Vagina (tissue), 2 donors: ENCODE results near the gene TRIM34. TPM values are rescaled to one million over a fixed set of nuclear protein-coding genes. Genes with fewer than 3 reads are reported as not detected.
"Not testable (repeated sequence)": the region's sequence is repeated elsewhere in the genome, so short reads cannot be mapped to it uniquely, and the experiment has no call there.

Source experiments
- DNase-seq, 2 donors: peaks; one replicate each; pipeline ENCODE4 v3.0.0-alpha.2; 2017; ENCODE audit errors: extremely low spot score in 2 of 2
- H3K27ac ChIP-seq: fragments of 200-600 bp; sonication (generic); one replicate; pipeline ENCODE4 v1.5.1; 2019
- H3K27me3 ChIP-seq: fragments of 200-600 bp; sonication (generic); one replicate; pipeline ENCODE4 v1.5.1; 2019
- H3K36me3 ChIP-seq, 2 donors: fragments of 200-600 bp; sonication (generic); one replicate each; pipeline ENCODE4 v1.5.1; 2017 to 2019
- H3K4me1 ChIP-seq: fragments of 200-600 bp; sonication (generic); one replicate; pipeline ENCODE4 v1.5.1; 2019
- H3K4me3 ChIP-seq, 2 donors: fragments of 200-600 bp; sonication (generic); 1 replicate in 1 of 2; 2 replicates in 1 of 2; pipeline ENCODE4 v1.5.1; 2016 to 2019
- H3K9me3 ChIP-seq: fragments of 200-600 bp; sonication (generic); one replicate; pipeline ENCODE4 v1.5.1; 2019
- CTCF ChIP-seq, 3 experiments: fragments of 450-650 bp in 2 of 3; fragments of 200-600 bp in 1 of 3; sonication (generic) in 1 of 3; IDR thresholded peaks; one replicate each; pipeline ENCODE4 v1.5.1; 2017 to 2019; ENCODE audit warnings: antibody characterized with exemption in 3 of 3, mild to moderate bottlenecking in 2 of 3, moderate library complexity in 2 of 3
- POLR2A ChIP-seq, 2 donors: fragments of 450-650 bp; IDR thresholded peaks; one replicate each; pipeline ENCODE4 v1.6.1; 2017; ENCODE audit warnings: antibody characterized with exemption in 2 of 2, mild to moderate bottlenecking in 2 of 2, moderate library complexity in 2 of 2
- POLR2AphosphoS5 ChIP-seq, 2 donors: sonication (generic); formaldehyde crosslinking; IDR thresholded peaks; one replicate each; pipeline ENCODE4 v1.9.0; 2017; ENCODE audit warnings: antibody characterized with exemption in 2 of 2, mild to moderate bottlenecking in 2 of 2, low read depth in 1 of 2; ENCODE audit not compliant: insufficient read depth in 1 of 2
- intact Hi-C: fragments of 100-400 bp; cut with DNase I; formaldehyde crosslinking; loops from one replicate; pipeline ENCODE4 v1.15.1; 2023
- total RNA-seq: library from RNA; depleted of rRNA; stranded (reverse); fragments of >200 nt; gene quantifications from one replicate; pipeline ENCODE4 v1.2.3, GENCODE V29; 2016

TRIM34 gene
- total RNA-seq, 1 donor from 2014 or later = 6.9 TPM

- intact Hi-C loops = no loop called here
- Histone ChIP-seq H3K27me3 (no peaks in the 10 kb centered on the region), H3K4me3 (no peak overlapping the region), H3K4me1 (no peaks in the 10 kb centered on the region), H3K36me3 (peaks cover 0 to 19% of the 10 kb centered on the region in 2 donors), H3K9me3 (no peaks in the 10 kb centered on the region), H3K27ac (no peak overlapping the region)
- DNase-seq = no peak
- TF ChIP-seq CTCF (IDR thresholded peaks at IDR 0.05) (no peak), POLR2A (IDR thresholded peaks at IDR 0.05) (no peak), POLR2AphosphoS5 (IDR thresholded peaks at IDR 0.05; ENCODE audit: insufficient read depth in 1 of 2, low read depth in 1 of 2) (no peak)
Observed at GRCh38 chr11:5671831-5672230, 47.0 kb downstream of the TRIM34 start.

- Histone ChIP-seq H3K4me3 (no peak overlapping the region), H3K27ac (no peak overlapping the region), H3K36me3 (peaks cover 0 to 25% of the 10 kb centered on the region in 2 donors), H3K27me3 (no peaks in the 10 kb centered on the region), H3K4me1 (no peaks in the 10 kb centered on the region), H3K9me3 (no peaks in the 10 kb centered on the region)
- intact Hi-C loops = no loop called here
- no peak for DNase-seq
- TF ChIP-seq POLR2A (IDR thresholded peaks at IDR 0.05) (no peak), CTCF (IDR thresholded peaks at IDR 0.05) (no peak), POLR2AphosphoS5 (IDR thresholded peaks at IDR 0.05; ENCODE audit: insufficient read depth in 1 of 2, low read depth in 1 of 2) (no peak)
Observed at GRCh38 chr11:5674391-5674790, 49.6 kb downstream of the TRIM34 start.

DNA sequence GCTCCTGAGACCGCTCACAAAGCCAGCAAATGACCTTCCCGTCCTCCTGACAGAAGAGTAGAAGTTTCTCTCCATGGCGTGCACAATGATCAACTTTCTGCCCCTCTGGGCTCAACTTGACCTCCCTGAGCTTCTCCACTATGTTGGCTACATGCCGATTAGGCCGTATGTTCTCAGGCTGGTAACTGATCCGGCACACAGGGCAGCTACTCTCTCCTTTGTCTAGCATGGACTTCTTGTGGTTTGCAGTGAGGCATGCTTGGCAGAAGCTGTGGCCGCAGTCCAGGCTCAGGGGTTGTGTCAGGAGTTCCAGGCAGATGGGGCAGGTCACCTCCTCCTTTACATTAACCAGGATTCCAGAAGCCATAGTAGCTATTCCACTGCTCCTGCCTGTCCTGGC lies 55.0 kb downstream of the TRIM34 start:
- Histone ChIP-seq H3K4me3 (no peak overlapping the region), H3K27ac (no peak overlapping the region), H3K27me3 (no peaks in the 10 kb centered on the region), H3K36me3 (peaks cover 0 to 30% of the 10 kb centered on the region in 2 donors), H3K9me3 (no peaks in the 10 kb centered on the region), H3K4me1 (peaks cover 18% of the 10 kb centered on the region)
- TF ChIP-seq POLR2AphosphoS5 (IDR thresholded peaks at IDR 0.05; ENCODE audit: insufficient read depth in 1 of 2, low read depth in 1 of 2) (no peak), POLR2A (IDR thresholded peaks at IDR 0.05) (no peak), CTCF (IDR thresholded peaks at IDR 0.05) (no peak)
- no peak for DNase-seq
- intact Hi-C loops = no loop called here

- H3K27me3 ChIP-seq, DNase-seq, H3K27ac ChIP-seq, intact Hi-C loops, H3K4me3 ChIP-seq, H3K9me3 ChIP-seq: not testable (repeated sequence)
- Histone ChIP-seq H3K36me3 (peaks cover 0 to 23% of the 10 kb centered on the region in 2 donors), H3K4me1 (peaks cover 18% of the 10 kb centered on the region)
Observed at GRCh38 chr11:5682890-5683441, 58.2 kb downstream of the TRIM34 start.

DNA sequence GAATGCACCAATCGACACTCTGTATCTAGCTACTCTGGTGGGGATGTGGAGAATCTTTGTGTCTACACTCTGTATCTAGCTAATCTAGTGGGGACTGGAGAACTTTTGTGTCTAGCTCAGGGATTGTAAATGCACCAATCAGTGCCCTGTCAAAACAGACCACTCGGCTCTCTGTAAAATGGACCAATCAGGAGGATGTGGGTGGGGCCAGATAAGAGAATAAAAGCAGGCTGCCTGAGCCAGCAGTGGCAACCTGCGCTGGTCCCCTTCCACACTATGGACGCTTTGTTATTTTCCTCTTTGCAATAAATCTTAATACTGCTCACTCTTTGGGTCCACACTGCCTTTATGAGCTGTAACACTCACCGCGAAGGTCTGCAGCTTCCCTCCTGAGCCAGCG lies 58.8 kb downstream of the TRIM34 start:
- Histone ChIP-seq H3K4me3 (peak overlapping the region; percentile 49 to 53), H3K4me1 (peaks cover 20% of the 10 kb centered on the region), H3K27ac (peak overlapping the region; percentile 97), H3K36me3 (peaks cover 0 to 17% of the 10 kb centered on the region in 2 donors)
- H3K9me3 ChIP-seq, H3K27me3 ChIP-seq, DNase-seq, intact Hi-C loops: not testable (repeated sequence)

GRCh38 chr11:5684036-5684645 lies 59.3 kb downstream of the TRIM34 start:
- Histone ChIP-seq H3K27me3 (no peaks in the 10 kb centered on the region), H3K4me1 (peaks cover 26% of the 10 kb centered on the region), H3K4me3 (peak overlapping the region; percentile 49 to 53), H3K9me3 (no peaks in the 10 kb centered on the region), H3K36me3 (peaks cover 0 to 12% of the 10 kb centered on the region in 2 donors), H3K27ac (peak overlapping the region; percentile 97)
- TF ChIP-seq POLR2A (IDR thresholded peaks at IDR 0.05) = no peak
- TF ChIP-seq POLR2AphosphoS5 (IDR thresholded peaks at IDR 0.05; ENCODE audit: insufficient read depth in 1 of 2, low read depth in 1 of 2) = no peak
- no peak for TF ChIP-seq CTCF (IDR thresholded peaks at IDR 0.05)
- DNase-seq = no peak
- intact Hi-C loops = no loop called here
